H1 (cell line): ENCODE data around the gene OR1E2. TPM values are rescaled to one million over a fixed set of nuclear protein-coding genes. Genes with fewer than 3 reads are reported as not detected.

Experiments used
- BACH1 ChIP-seq: IDR thresholded peaks from 2 replicates; pipeline ENCODE4 v1.6.1; 2012; ENCODE audit warnings: low read length, improper control_type of control experiment
- CTBP2 ChIP-seq: IDR thresholded peaks from 2 replicates; pipeline ENCODE4 v1.7.0; 2011; ENCODE audit warnings: borderline replicate concordance, mild to moderate bottlenecking, moderate library complexity, mixed read lengths, low read length; ENCODE audit not compliant: insufficient read depth, insufficient read length
- GABPA ChIP-seq: IDR thresholded peaks from 2 replicates; pipeline ENCODE4 v1.6.1; 2011; ENCODE audit warnings: mild to moderate bottlenecking, low read length, moderate library complexity, borderline replicate concordance; ENCODE audit not compliant: insufficient read depth
- JUND ChIP-seq: IDR thresholded peaks from 2 replicates; pipeline ENCODE4 v1.6.1; 2011; ENCODE audit warnings: mild to moderate bottlenecking, improper control_type of control experiment, low read length
- NRF1 ChIP-seq: IDR thresholded peaks from 2 replicates; pipeline ENCODE4 v1.6.1; 2011; ENCODE audit warnings: mild to moderate bottlenecking, low read depth, low read length, improper control_type of control experiment
- POLR2AphosphoS5 ChIP-seq: IDR thresholded peaks from 2 replicates; pipeline ENCODE4 v1.6.1; 2011; ENCODE audit warnings: low read depth, low read length
- RFX5 ChIP-seq: IDR thresholded peaks from 2 replicates; pipeline ENCODE4 v1.6.1; 2011; ENCODE audit warnings: low read depth, low read length, improper control_type of control experiment, borderline replicate concordance
- SP1 ChIP-seq: IDR thresholded peaks from 2 replicates; pipeline ENCODE4 v1.6.1; 2011; ENCODE audit warnings: low read depth, low read length
- SRF ChIP-seq: IDR thresholded peaks from 2 replicates; pipeline ENCODE4 v1.6.1; 2011; ENCODE audit warnings: mild to moderate bottlenecking, low read depth, low read length, moderate library complexity
- TAF7 ChIP-seq: optimal IDR thresholded peaks from 2 replicates; pipeline ENCODE3; 2011; ENCODE audit warnings: low read depth, mild to moderate bottlenecking, inconsistent platforms, low read length, moderate library complexity, borderline replicate concordance
- TBP ChIP-seq: IDR thresholded peaks from 2 replicates; pipeline ENCODE4 v1.6.1; 2011; ENCODE audit warnings: low read depth, low read length, improper control_type of control experiment
- polyA plus RNA-seq, 7 experiments: library from polyadenylated mRNA; depleted of rRNA in 3 of 7; stranded (reverse) in 5 of 7; unstranded in 2 of 7; fragments of >200 nt in 5 of 7; fragments of 200-250 nt in 2 of 7; gene quantifications; 1 replicate in 5 of 7; 2 replicates in 1 of 7; 4 replicates in 1 of 7; pipeline versions ENCODE4 v1.2.1 to v1.2.3, GENCODE V29; 2011 to 2013; ENCODE audit warnings: missing spikeins in 2 of 7, mixed read lengths in 2 of 7
- total RNA-seq: library from RNA; stranded (reverse); fragmentation: NEBNext Ultra II Directional; extraction: Animal tissue kit (Norgen Biotek cat#: 25700); gene quantifications from 2 replicates; pipeline ENCODE4 v1.2.1, GENCODE V29; 2021
- TF ChIP-seq, protein P1 (sequence below): fragments of 300-600 bp; sonication (generic); IDR thresholded peaks from 2 replicates; pipeline ENCODE4 v1.7.1; 2012; ENCODE audit warnings: low read length, moderate library complexity, mild to moderate bottlenecking, inconsistent platforms; ENCODE audit not compliant: insufficient replicate concordance

OR1E2 gene
- total and polyA plus RNA-seq, 2 of the 8 experiments (the other 6 are each of a cell fraction or from before 2014, with no cell fraction given) = not detected

DNA sequence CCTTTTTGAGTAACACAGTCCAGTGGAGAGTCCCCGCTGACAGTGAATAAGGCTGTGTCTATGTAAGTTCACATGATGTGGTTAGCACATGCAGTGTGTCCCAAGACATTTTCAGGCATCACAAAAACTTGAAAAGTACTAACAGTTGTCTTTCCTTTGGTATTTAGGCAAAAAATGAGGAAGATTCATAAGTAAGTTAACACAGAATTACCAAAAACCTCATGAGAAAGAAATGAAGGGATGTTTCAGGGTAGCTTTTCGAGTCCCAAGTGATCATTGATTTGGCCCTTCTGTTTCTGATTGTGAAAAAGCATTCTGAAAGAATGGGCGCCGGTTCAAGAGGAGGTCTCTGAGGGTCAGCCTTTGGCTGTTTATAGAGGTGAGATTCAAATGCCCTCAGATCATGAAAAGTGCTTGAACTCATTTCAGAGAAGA, 41.6 kb upstream of the OR1E2 start (continued):
- TF ChIP-seq, protein P1, sequence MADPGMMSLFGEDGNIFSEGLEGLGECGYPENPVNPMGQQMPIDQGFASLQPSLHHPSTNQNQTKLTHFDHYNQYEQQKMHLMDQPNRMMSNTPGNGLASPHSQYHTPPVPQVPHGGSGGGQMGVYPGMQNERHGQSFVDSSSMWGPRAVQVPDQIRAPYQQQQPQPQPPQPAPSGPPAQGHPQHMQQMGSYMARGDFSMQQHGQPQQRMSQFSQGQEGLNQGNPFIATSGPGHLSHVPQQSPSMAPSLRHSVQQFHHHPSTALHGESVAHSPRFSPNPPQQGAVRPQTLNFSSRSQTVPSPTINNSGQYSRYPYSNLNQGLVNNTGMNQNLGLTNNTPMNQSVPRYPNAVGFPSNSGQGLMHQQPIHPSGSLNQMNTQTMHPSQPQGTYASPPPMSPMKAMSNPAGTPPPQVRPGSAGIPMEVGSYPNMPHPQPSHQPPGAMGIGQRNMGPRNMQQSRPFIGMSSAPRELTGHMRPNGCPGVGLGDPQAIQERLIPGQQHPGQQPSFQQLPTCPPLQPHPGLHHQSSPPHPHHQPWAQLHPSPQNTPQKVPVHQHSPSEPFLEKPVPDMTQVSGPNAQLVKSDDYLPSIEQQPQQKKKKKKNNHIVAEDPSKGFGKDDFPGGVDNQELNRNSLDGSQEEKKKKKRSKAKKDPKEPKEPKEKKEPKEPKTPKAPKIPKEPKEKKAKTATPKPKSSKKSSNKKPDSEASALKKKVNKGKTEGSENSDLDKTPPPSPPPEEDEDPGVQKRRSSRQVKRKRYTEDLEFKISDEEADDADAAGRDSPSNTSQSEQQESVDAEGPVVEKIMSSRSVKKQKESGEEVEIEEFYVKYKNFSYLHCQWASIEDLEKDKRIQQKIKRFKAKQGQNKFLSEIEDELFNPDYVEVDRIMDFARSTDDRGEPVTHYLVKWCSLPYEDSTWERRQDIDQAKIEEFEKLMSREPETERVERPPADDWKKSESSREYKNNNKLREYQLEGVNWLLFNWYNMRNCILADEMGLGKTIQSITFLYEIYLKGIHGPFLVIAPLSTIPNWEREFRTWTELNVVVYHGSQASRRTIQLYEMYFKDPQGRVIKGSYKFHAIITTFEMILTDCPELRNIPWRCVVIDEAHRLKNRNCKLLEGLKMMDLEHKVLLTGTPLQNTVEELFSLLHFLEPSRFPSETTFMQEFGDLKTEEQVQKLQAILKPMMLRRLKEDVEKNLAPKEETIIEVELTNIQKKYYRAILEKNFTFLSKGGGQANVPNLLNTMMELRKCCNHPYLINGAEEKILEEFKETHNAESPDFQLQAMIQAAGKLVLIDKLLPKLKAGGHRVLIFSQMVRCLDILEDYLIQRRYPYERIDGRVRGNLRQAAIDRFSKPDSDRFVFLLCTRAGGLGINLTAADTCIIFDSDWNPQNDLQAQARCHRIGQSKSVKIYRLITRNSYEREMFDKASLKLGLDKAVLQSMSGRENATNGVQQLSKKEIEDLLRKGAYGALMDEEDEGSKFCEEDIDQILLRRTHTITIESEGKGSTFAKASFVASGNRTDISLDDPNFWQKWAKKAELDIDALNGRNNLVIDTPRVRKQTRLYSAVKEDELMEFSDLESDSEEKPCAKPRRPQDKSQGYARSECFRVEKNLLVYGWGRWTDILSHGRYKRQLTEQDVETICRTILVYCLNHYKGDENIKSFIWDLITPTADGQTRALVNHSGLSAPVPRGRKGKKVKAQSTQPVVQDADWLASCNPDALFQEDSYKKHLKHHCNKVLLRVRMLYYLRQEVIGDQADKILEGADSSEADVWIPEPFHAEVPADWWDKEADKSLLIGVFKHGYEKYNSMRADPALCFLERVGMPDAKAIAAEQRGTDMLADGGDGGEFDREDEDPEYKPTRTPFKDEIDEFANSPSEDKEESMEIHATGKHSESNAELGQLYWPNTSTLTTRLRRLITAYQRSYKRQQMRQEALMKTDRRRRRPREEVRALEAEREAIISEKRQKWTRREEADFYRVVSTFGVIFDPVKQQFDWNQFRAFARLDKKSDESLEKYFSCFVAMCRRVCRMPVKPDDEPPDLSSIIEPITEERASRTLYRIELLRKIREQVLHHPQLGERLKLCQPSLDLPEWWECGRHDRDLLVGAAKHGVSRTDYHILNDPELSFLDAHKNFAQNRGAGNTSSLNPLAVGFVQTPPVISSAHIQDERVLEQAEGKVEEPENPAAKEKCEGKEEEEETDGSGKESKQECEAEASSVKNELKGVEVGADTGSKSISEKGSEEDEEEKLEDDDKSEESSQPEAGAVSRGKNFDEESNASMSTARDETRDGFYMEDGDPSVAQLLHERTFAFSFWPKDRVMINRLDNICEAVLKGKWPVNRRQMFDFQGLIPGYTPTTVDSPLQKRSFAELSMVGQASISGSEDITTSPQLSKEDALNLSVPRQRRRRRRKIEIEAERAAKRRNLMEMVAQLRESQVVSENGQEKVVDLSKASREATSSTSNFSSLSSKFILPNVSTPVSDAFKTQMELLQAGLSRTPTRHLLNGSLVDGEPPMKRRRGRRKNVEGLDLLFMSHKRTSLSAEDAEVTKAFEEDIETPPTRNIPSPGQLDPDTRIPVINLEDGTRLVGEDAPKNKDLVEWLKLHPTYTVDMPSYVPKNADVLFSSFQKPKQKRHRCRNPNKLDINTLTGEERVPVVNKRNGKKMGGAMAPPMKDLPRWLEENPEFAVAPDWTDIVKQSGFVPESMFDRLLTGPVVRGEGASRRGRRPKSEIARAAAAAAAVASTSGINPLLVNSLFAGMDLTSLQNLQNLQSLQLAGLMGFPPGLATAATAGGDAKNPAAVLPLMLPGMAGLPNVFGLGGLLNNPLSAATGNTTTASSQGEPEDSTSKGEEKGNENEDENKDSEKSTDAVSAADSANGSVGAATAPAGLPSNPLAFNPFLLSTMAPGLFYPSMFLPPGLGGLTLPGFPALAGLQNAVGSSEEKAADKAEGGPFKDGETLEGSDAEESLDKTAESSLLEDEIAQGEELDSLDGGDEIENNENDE = no peak
- TF ChIP-seq CTBP2 (no peak), TAF7 (no peak), GABPA (no peak), NRF1 (no peak), JUND (no peak), TBP (no peak), SP1 (no peak), SRF (no peak), POLR2AphosphoS5 (no peak), BACH1 (no peak), RFX5 (no peak)
